Activated CD4-positive, alpha-beta T cell treated with anti-CD3 and anti-CD28 coated beads, Interleukin-2, amount 10 ng/mL, durations not matched to agents 7 days and 5 days (primary cell): Measurements from ENCODE around the gene PGBD4. TPM values are rescaled to one million over a fixed set of nuclear protein-coding genes. Genes with fewer than 3 reads are reported as not detected.
"Not testable (repeated sequence)": the region's sequence is repeated elsewhere in the genome, so short reads cannot be mapped to it uniquely, and the experiment has no call there.

Source experiments
- CTCF ChIA-PET: fragments of 350-600 bp; sonication (Branson Sonifier 250); formaldehyde crosslinking; loops from one replicate; lab custom pipeline; 2021; ENCODE audit warnings: antibody characterized with exemption; lab: Charles Lee
- POLR2A ChIA-PET: fragments of 350-600 bp; sonication (Branson Sonifier 250); formaldehyde crosslinking; loops from one replicate; lab custom pipeline; 2021; ENCODE audit warnings: antibody characterized with exemption; lab: Charles Lee
- DNase-seq: peaks from one replicate; pipeline ENCODE4 v3.0.0-alpha.2; 2020
- H3K27ac Mint-ChIP-seq: one replicate; pipeline ENCODE4 v1.8.0; 2021; ENCODE audit warnings: mild to moderate bottlenecking, moderate library complexity, mixed read lengths
- H3K27me3 Mint-ChIP-seq: one replicate; pipeline ENCODE4 v1.8.0; 2021; ENCODE audit warnings: mixed read lengths
- H3K36me3 Mint-ChIP-seq: one replicate; pipeline ENCODE4 v1.8.0; 2021; ENCODE audit warnings: low read depth, mixed read lengths
- H3K4me1 Mint-ChIP-seq: one replicate; pipeline ENCODE4 v1.8.0; 2021; ENCODE audit warnings: mixed read lengths
- H3K4me3 Mint-ChIP-seq: one replicate; pipeline ENCODE4 v1.8.0; 2021; ENCODE audit warnings: mild to moderate bottlenecking, moderate library complexity, mixed read lengths
- H3K9me3 Mint-ChIP-seq: one replicate; pipeline ENCODE4 v1.8.0; 2021; ENCODE audit warnings: mixed read lengths
- total RNA-seq, 2 experiments: library from RNA; stranded (reverse); gene quantifications; one replicate each; pipeline ENCODE4 v1.2.3, GENCODE V29; 2021

The PGBD4 gene
- total RNA-seq, 2 experiments from 2014 or later: 3.8 to 4.1 TPM

GRCh38 chr15:34119291-34119690 is 17.4 kb downstream of the PGBD4 start:
- CTCF ChIA-PET: no interaction called here
- no peaks in the 10 kb centered on the region for H3K4me1 Mint-ChIP-seq
- H3K9me3 Mint-ChIP-seq: no peaks in the 10 kb centered on the region
- H3K36me3 Mint-ChIP-seq: no peaks in the 10 kb centered on the region
- peaks cover 12% of the 10 kb centered on the region for H3K27me3 Mint-ChIP-seq
- DNase-seq: no peak
- POLR2A ChIA-PET: interaction anchor here (0.5 kb wide), 1 partner anchor 69 kb away, joined by 5 read pairs; no protein-coding TSS in a partner anchor
- H3K4me3 Mint-ChIP-seq: no peak overlapping the region
- H3K27ac Mint-ChIP-seq: no peak overlapping the region

DNA sequence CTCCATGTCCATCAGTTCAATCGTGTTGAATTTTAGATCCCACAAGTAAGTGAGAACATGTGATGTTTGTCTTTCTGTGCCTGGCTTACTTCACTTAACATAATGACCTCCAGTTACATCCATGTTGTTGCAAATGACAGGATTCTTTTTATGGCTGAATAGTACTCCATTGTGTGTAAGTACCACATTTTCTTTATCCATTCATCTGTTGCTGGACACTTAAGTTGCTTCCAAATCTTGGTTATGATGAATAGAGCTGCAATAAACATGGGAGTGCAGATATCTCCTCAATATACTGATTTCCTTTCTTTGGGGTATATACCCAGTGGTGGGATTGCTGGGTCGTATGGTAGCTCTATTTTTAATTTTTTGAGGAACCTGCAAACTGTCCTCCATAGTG is 18.5 kb downstream of the PGBD4 start:
- CTCF ChIA-PET: interaction anchor here (0.8 to 1.1 kb wide), 4 partner anchors 9 to 89 kb away, joined by 3 to 4 read pairs (median 4); partner anchors contain the start of gene KATNBL1
- peaks cover 12% of the 10 kb centered on the region for H3K27me3 Mint-ChIP-seq
- POLR2A ChIA-PET, H3K36me3 Mint-ChIP-seq, H3K27ac Mint-ChIP-seq, H3K4me1 Mint-ChIP-seq, H3K9me3 Mint-ChIP-seq, DNase-seq, H3K4me3 Mint-ChIP-seq: not testable (repeated sequence)

DNA sequence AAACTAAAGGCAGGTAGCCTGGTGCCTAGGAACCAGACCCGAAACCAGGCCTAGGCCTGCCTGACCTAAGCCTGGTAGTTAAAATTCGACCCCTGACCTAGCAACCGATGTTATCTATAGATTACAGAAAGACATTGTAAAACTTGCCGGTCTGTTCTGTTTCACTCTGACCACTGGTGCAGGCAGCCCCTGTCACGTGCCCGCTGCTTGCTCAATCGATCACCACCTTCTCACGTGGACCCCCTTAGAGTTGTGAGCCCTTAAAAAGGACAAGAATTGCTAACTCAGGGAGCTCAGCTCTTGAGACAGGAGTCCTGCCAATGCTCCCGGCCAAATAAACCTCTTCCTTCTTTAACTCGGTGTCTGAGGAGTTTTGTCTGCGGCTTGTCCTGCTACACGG is 19.9 kb downstream of the PGBD4 start:
- POLR2A ChIA-PET, H3K36me3 Mint-ChIP-seq, H3K4me3 Mint-ChIP-seq, CTCF ChIA-PET, DNase-seq, H3K4me1 Mint-ChIP-seq, H3K27ac Mint-ChIP-seq, H3K9me3 Mint-ChIP-seq: not testable (repeated sequence)
- peaks cover 15% of the 10 kb centered on the region for H3K27me3 Mint-ChIP-seq

DNA sequence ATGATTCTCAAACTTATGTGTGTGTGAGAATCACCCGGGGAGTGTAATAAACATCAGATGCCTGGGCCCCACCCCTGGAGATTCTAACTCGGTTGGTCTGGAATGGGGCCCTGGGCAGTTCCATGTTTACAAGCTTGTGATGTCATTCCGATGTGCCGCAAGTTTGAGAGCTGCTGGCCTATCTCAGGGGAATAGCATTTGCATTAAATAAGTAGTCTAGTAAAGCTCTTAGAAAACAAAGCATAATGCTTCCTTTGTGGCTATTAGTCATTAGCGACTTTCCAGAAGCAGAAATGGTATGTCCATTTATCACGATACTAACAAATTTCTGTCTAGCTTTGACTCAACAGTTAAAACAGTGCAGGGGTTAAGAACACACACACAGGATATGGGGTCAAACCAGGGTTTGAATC is 20.9 kb downstream of the PGBD4 start:
- no peaks in the 10 kb centered on the region for H3K9me3 Mint-ChIP-seq
- CTCF ChIA-PET: interaction anchor here (0.6 kb wide), 1 partner anchor 14 kb away, joined by 3 read pairs; no protein-coding TSS in a partner anchor

DNA sequence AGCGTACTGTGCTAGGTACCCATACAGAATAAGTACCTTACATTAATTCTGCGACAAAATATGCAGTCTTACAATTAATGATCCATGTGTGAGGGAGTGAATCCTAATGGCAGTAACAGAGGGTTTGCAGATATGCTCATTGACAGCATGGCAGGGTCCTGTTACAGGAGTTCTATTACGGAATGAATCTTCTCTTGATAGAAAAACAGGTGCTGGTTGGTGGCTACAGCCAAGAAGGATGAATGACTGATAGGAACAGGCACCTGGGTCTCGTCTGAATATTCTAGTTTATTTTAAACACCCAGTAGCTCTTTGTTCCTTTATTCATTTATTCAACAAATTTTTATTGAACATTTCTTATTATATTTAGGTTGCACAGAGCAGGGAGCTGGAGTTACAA is 22.8 kb downstream of the PGBD4 start:
- Mint-ChIP-seq H3K36me3 (no peaks in the 10 kb centered on the region), H3K4me3 (no peak overlapping the region), H3K9me3 (no peaks in the 10 kb centered on the region), H3K27me3 (peaks cover 14% of the 10 kb centered on the region), H3K4me1 (no peaks in the 10 kb centered on the region), H3K27ac (no peak overlapping the region)
- POLR2A ChIA-PET: no interaction called here
- no peak for DNase-seq
- CTCF ChIA-PET: interaction anchor here (1.0 to 1.7 kb wide), 3 partner anchors 8 to 85 kb away, joined by 3 read pairs; partner anchors contain the start of gene KATNBL1

More for the DNA sequence above, 20.9 kb downstream of the PGBD4 start:
- no peak overlapping the region for H3K4me3 Mint-ChIP-seq
- no peaks in the 10 kb centered on the region for H3K4me1 Mint-ChIP-seq
- POLR2A ChIA-PET: no interaction called here
- DNase-seq: no peak
- H3K27ac Mint-ChIP-seq: no peak overlapping the region
- peaks cover 15% of the 10 kb centered on the region for H3K27me3 Mint-ChIP-seq
- H3K36me3 Mint-ChIP-seq: no peaks in the 10 kb centered on the region

DNA sequence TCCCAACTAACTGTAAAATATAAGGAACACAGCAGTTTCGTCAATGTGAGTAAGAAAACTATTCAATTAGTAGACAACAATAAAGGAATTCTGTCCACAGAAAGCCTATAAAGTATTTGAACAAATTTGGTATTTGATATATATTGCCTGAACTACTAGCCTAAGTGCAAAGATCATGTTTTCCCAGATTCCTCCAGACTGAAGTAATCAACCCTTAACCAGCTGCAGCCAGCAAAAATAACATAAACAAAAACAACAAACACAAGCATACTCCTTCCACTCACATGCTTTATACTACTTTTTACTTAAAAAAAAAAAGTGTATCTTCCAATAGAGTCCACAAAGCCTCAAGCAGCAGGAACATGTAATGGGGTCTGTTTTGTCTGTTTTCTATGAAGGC is 24.1 kb downstream of the PGBD4 start:
- POLR2A ChIA-PET: no interaction called here
- Mint-ChIP-seq H3K9me3 (no peaks in the 10 kb centered on the region), H3K27me3 (peaks cover 7% of the 10 kb centered on the region), H3K4me1 (no peaks in the 10 kb centered on the region), H3K27ac (no peak overlapping the region), H3K4me3 (no peak overlapping the region), H3K36me3 (no peaks in the 10 kb centered on the region)
- no peak for DNase-seq
- CTCF ChIA-PET: interaction anchor here (1.6 kb wide), 1 partner anchor 10 kb away, joined by 3 read pairs; no protein-coding TSS in a partner anchor

DNA sequence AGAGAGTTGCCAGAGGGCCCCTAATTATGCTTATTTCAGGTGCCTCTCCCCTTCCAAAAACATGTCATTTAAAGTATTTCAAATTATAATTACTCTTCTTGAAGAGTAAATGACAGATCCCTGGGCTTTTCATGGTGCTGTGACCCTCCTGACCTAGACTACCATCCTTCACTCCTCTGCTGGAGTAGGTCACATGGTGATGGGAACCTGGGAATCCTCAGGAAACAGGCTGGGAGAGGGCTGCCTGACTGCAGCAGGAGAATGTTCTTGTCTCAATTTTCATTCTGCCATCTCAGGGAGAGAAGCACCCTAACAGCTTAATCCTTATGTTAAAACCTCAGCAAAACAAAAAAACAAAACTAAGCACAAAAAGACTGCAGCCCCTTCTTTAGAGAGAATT is 24.6 kb downstream of the PGBD4 start:
- Mint-ChIP-seq H3K27me3 (peaks cover 6% of the 10 kb centered on the region), H3K36me3 (no peaks in the 10 kb centered on the region), H3K9me3 (no peaks in the 10 kb centered on the region), H3K4me3 (no peak overlapping the region), H3K4me1 (no peaks in the 10 kb centered on the region), H3K27ac (no peak overlapping the region)
- DNase-seq: no peak
- ChIA-PET POLR2A (no interaction called here), CTCF (no interaction called here)

- Mint-ChIP-seq H3K27me3 (peaks cover 6% of the 10 kb centered on the region), H3K27ac (no peak overlapping the region), H3K9me3 (no peaks in the 10 kb centered on the region), H3K4me1 (no peaks in the 10 kb centered on the region), H3K36me3 (no peaks in the 10 kb centered on the region), H3K4me3 (no peak overlapping the region)
- no peak for DNase-seq
- POLR2A ChIA-PET: no interaction called here
- CTCF ChIA-PET: no interaction called here
Observed at GRCh38 chr15:34128898-34129297, 27.0 kb downstream of the PGBD4 start.

GRCh38 chr15:34132881-34133280 is 31.0 kb downstream of the PGBD4 start:
- Mint-ChIP-seq H3K27ac (no peak overlapping the region), H3K4me3 (no peak overlapping the region), H3K27me3 (no peaks in the 10 kb centered on the region), H3K9me3 (no peaks in the 10 kb centered on the region), H3K4me1 (no peaks in the 10 kb centered on the region), H3K36me3 (no peaks in the 10 kb centered on the region)
- CTCF ChIA-PET: interaction anchor here (1.1 kb wide), 1 partner anchor 9 kb away, joined by 4 read pairs; no protein-coding TSS in a partner anchor
- no peak for DNase-seq
- POLR2A ChIA-PET: interaction anchor here (0.6 kb wide), 1 partner anchor 27 kb away, joined by 3 read pairs; no protein-coding TSS in a partner anchor

GRCh38 chr15:34133511-34133910 is 31.6 kb downstream of the PGBD4 start:
- DNase-seq: no peak
- H3K27ac Mint-ChIP-seq: no peak overlapping the region
- H3K9me3 Mint-ChIP-seq: no peaks in the 10 kb centered on the region
- H3K4me3 Mint-ChIP-seq: no peak overlapping the region
- ChIA-PET CTCF (interaction anchor here (0.7 kb wide), 1 partner anchor 9 kb away, joined by 3 read pairs; no protein-coding TSS in a partner anchor), POLR2A (interaction anchor here (0.6 kb wide), 1 partner anchor 26 kb away, joined by 3 read pairs; no protein-coding TSS in a partner anchor)
- H3K27me3 Mint-ChIP-seq: no peaks in the 10 kb centered on the region
- no peaks in the 10 kb centered on the region for H3K4me1 Mint-ChIP-seq
- H3K36me3 Mint-ChIP-seq: peaks cover 3% of the 10 kb centered on the region

DNA sequence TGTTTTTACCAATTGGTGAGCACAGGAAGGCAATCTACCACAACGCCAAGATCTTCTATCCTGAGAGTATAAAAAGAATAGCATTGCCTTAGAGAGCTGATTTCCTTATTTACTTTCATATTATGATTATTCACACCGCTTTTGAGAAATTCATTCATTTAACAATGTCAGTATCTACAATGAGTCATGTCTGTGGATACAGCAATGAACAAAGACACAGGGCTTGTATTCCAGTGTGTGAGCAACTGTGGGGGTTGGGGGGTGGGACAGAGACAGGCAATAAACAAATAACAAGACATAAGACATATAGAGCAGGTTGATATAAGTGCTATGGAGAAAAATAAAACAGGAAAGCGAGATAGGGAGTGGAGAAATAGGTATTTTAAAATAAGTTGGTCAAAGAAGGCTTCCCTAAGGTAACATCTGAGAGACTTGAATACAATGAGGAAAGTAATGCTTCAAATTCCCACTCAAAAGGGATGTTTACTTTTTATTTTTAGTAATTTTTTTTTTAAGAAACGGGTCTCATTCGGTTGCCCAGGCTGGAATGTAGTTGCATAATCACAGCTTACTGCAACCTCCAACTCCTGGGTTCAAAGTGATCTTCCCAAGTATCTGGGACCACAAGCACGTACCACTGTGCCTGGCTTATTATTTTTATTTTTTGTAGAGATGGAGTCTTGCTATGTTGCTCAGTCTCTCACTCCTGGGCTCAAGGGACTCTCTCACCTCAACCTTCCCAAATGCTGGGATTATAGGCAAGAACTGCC is 45.7 kb downstream of the PGBD4 start:
- no peaks in the 10 kb centered on the region for H3K9me3 Mint-ChIP-seq
- H3K27ac Mint-ChIP-seq: no peak overlapping the region
- no peaks in the 10 kb centered on the region for H3K4me1 Mint-ChIP-seq
- ChIA-PET POLR2A (no interaction called here), CTCF (interaction anchor here (0.7 to 1.7 kb wide), 2 partner anchors 35 to 705 kb away, joined by 3 to 4 read pairs; no protein-coding TSS in a partner anchor)
- H3K36me3 Mint-ChIP-seq: peaks cover 49% of the 10 kb centered on the region
- DNase-seq: no peak
- no peak overlapping the region for H3K4me3 Mint-ChIP-seq
- H3K27me3 Mint-ChIP-seq: no peaks in the 10 kb centered on the region

DNA sequence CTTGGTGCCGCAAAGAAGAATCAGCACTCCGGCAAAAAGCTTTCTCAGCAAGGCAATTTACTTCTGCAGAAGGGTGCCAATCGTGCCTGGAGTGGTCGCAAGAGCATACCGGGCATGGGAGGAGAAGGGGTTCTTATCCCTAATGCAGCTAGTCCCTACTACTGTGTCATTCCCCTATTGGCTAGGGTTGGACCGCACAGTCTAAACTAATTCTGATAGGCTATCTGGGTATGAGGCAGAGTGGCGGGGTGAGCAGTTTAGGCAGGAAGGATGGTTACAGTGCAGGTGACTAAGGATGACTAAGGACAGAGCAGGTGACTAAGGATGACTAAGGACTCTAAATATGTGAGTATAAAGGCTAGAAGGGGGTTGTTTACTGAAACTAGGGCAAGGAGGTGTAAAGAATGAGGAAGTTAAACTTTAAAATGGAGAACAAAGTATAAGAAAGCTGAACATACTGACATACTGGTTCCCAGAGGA is 52.9 kb downstream of the PGBD4 start:
- ChIA-PET CTCF (no interaction called here), POLR2A (no interaction called here)
- Mint-ChIP-seq H3K27me3 (no peaks in the 10 kb centered on the region), H3K9me3 (peaks cover 40% of the 10 kb centered on the region), H3K36me3 (peaks cover 85% of the 10 kb centered on the region), H3K4me3 (no peak overlapping the region), H3K27ac (peak overlapping the region; percentile 50), H3K4me1 (no peaks in the 10 kb centered on the region)
- DNase-seq: no peak

DNA sequence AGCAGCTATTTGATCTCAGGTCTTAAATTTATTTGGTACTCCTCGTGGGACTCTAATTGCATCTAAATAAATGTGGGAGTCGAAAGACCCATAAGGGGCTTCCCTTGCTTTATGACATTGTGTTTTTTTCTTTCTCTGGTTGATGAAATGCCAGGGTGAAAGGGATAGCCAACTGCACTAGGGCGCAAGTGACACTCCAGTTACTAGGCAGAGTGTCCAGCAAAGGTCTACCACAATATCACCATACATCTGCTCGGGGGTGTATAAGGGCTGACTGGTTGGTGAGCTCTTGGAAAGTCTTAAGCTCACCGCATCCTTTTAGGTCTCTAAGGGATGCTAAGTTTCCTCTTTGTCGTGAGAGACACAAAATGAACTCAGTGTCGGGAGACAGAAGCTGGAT is 54.0 kb downstream of the PGBD4 start:
- H3K4me1 Mint-ChIP-seq: no peaks in the 10 kb centered on the region
- no peak overlapping the region for H3K27ac Mint-ChIP-seq
- peaks cover 48% of the 10 kb centered on the region for H3K9me3 Mint-ChIP-seq
- no peaks in the 10 kb centered on the region for H3K27me3 Mint-ChIP-seq
- peaks cover 85% of the 10 kb centered on the region for H3K36me3 Mint-ChIP-seq
- ChIA-PET POLR2A (no interaction called here), CTCF (interaction anchor here (1.1 to 1.4 kb wide), 3 partner anchors 13 to 98 kb away, joined by 3 to 5 read pairs (median 3); partner anchors contain the start of gene KATNBL1)
- DNase-seq: no peak
- no peak overlapping the region for H3K4me3 Mint-ChIP-seq
